Stomach (tissue), 9 donors: ENCODE results near the gene ZNF554. TPM values are rescaled to one million over a fixed set of nuclear protein-coding genes. Genes with fewer than 3 reads are reported as not detected.
"Not testable (repeated sequence)": the region's sequence is repeated elsewhere in the genome, so short reads cannot be mapped to it uniquely, and the experiment has no call there.

ENCODE experiments used
- DNase-seq, 2 donors: peaks; one replicate each; pipeline versions ENCODE4 v3.0.0 to v3.0.0-alpha.2; 2013 to 2019
- H3K27ac ChIP-seq, 5 donors: fragments of 200-600 bp in 4 of 5; sonication (generic) in 4 of 5; one replicate each; pipeline ENCODE4 v1.5.1; 2013 to 2019; ENCODE audit warnings: mild to moderate bottlenecking in 1 of 5, moderate library complexity in 1 of 5
- H3K27me3 ChIP-seq, 3 donors: fragments of 200-600 bp; sonication (generic); one replicate each; pipeline ENCODE4 v1.5.1; 2017 to 2019; ENCODE audit warnings: mixed run types in 1 of 3
- H3K36me3 ChIP-seq, 4 donors: fragments of 200-600 bp; sonication (generic); 1 replicate in 3 of 4; 2 replicates in 1 of 4; pipeline ENCODE4 v1.5.1; 2016 to 2019
- H3K4me1 ChIP-seq, 4 donors: fragments of 200-600 bp; sonication (generic); one replicate each; pipeline ENCODE4 v1.5.1; 2016 to 2019
- H3K4me3 ChIP-seq, 4 donors: fragments of 200-600 bp; sonication (generic) in 3 of 4; one replicate each; pipeline ENCODE4 v1.5.1; 2016 to 2019; ENCODE audit warnings: mild to moderate bottlenecking in 1 of 4
- H3K9me3 ChIP-seq, 4 donors: fragments of 200-600 bp; sonication (generic); one replicate each; pipeline ENCODE4 v1.5.1; 2016 to 2019
- EP300 ChIP-seq: sonication (generic); formaldehyde crosslinking; IDR thresholded peaks from one replicate; pipeline ENCODE4 v1.6.1; 2017; ENCODE audit warnings: antibody characterized with exemption
- POLR2A ChIP-seq, 4 donors: fragments of 450-650 bp; IDR thresholded peaks; one replicate each; pipeline ENCODE4 v1.6.1; 2016; ENCODE audit warnings: antibody characterized with exemption in 4 of 4, control low read depth in 2 of 4, mild to moderate bottlenecking in 1 of 4, moderate library complexity in 1 of 4
- POLR2AphosphoS5 ChIP-seq, 3 donors: sonication (generic); formaldehyde crosslinking; IDR thresholded peaks; one replicate each; pipeline ENCODE4 v1.6.1; 2016; ENCODE audit warnings: antibody characterized with exemption in 3 of 3
- WGBS, 5 donors: extraction: QIAGEN DNeasy Blood & Tissue Kit in 3 of 5; methylation state at CpG; one replicate each; pipeline versions ENCODE4 v1.1.5 to v1.1.7; 2013 to 2018; 5-methylcytosine and 5-hydroxymethylcytosine counted together
- intact Hi-C: fragments of 100-400 bp; cut with DNase I; formaldehyde crosslinking; loops from one replicate; pipeline ENCODE4 v1.15.1; 2023; ENCODE audit warnings: low total_unique reads
- polyA plus RNA-seq, 3 donors: library from polyadenylated mRNA; stranded (reverse); fragments of 200-250 nt; gene quantifications; one replicate each; pipeline ENCODE4 v1.2.3, GENCODE V29; 2013
- total RNA-seq, 5 donors: library from RNA; depleted of rRNA; stranded (reverse); fragments of >200 nt; gene quantifications; one replicate each; pipeline versions ENCODE4 v1.1.0 to v1.2.3, GENCODE V29; 2014 to 2016
- TF ChIP-seq, protein P1 (sequence below), 7 experiments: fragments of 450-650 bp in 4 of 7; fragments of 200-600 bp in 3 of 7; sonication (generic) in 3 of 7; IDR thresholded peaks; one replicate each; pipeline ENCODE4 v1.5.1; 2016 to 2019; ENCODE audit warnings: antibody characterized with exemption in 7 of 7, control low read depth in 2 of 7, mild to moderate bottlenecking in 1 of 7
- donor health status: healthy with polysubstance abuse.
- donor health status: Bipolar disorder and iron deficiency.
- donor health status: healthy.

The ZNF554 gene
- total and polyA plus RNA-seq, 8 donors: 0.58 to 21.4 (median 3.1) TPM

DNA sequence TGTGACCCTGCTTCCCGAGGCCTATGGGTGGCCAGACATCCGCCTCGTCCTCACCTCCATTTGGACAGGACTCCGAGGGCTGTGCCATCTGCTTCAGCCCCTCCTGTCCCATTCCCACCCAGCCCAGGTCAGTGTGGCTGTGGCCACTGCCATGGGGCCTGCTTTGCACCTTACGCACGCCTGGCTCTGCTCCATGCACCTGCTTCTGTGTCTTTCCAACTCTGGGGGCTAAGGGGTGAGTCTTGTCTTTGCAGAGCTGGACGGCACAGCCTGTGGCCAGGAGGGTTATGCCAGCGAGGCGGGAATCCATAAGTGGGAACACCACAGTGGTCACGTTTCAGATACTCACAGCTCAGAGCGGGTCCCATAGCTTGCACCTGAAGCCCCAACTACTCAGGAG, 5.2 kb upstream of the ZNF554 start:
- intact Hi-C loops: no loop called here
- H3K4me1 ChIP-seq: peaks cover 0 to 6% (median 4%) of the 10 kb centered on the region in 4 donors
- H3K27me3 ChIP-seq: no peaks in the 10 kb centered on the region
- TF ChIP-seq POLR2AphosphoS5 (IDR thresholded peaks at IDR 0.05) (no peak), EP300 (no peak), POLR2A (IDR thresholded peaks at IDR 0.05) (no peak)
- TF ChIP-seq, protein P1, sequence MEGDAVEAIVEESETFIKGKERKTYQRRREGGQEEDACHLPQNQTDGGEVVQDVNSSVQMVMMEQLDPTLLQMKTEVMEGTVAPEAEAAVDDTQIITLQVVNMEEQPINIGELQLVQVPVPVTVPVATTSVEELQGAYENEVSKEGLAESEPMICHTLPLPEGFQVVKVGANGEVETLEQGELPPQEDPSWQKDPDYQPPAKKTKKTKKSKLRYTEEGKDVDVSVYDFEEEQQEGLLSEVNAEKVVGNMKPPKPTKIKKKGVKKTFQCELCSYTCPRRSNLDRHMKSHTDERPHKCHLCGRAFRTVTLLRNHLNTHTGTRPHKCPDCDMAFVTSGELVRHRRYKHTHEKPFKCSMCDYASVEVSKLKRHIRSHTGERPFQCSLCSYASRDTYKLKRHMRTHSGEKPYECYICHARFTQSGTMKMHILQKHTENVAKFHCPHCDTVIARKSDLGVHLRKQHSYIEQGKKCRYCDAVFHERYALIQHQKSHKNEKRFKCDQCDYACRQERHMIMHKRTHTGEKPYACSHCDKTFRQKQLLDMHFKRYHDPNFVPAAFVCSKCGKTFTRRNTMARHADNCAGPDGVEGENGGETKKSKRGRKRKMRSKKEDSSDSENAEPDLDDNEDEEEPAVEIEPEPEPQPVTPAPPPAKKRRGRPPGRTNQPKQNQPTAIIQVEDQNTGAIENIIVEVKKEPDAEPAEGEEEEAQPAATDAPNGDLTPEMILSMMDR (IDR thresholded peaks at IDR 0.05): no peak
- no peaks in the 10 kb centered on the region for H3K9me3 ChIP-seq
- H3K4me3 ChIP-seq: no peak overlapping the region
- H3K27ac ChIP-seq: no peak overlapping the region
- no peak for DNase-seq
- H3K36me3 ChIP-seq: peaks cover 16 to 59% (median 49%) of the 10 kb centered on the region in 4 donors
- WGBS, 5 donors: 93 to 95% (median 94%) methylated on average over 8 to 11 of the region's 11 CpGs

DNA sequence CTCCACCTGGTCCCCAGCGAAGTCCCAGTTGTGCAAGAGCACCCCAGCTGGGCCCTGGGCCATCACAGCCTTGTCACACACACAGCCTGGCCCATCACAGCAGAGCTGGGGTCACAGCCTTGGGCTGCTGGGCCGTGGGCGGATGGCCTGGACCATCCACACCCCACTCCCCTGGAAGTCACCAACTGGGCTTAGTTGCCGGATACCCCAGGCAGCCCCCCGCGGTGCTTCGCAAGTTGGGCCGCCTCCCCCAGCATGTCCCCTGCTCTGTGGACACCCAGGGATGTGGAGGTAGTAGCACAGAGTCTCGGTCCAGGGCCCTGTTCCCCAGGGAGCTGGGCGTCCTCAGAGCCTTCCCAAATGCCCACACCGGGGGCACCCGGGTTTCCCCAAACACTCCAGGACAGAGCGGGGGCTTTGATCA, 4.5 kb upstream of the ZNF554 start:
- DNase-seq: no peak
- H3K9me3 ChIP-seq: no peaks in the 10 kb centered on the region

DNA sequence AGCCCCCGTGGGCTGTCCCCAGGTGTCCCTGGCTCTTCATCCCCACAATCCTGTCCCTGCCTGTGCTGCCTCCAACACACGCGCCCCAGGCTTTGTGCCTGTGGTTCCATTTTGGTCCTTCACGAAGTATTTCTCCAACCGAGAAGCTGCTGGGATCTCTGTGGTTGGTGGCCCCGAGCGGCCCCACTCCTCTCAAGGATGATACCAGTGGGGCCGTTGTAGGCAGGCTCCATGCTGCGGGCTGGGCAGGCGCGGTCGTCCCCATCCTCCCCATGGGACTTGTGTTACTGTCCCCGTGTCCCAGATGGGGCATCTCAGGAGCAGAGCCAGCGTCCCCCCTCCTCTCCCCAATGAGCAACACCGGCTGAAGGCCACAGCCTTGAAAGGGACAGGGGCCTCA, 3.7 kb upstream of the ZNF554 start:
- TF ChIP-seq, protein P1 (IDR thresholded peaks at IDR 0.05): no peak
- Histone ChIP-seq H3K4me1 (peaks cover 7 to 18% (median 14%) of the 10 kb centered on the region in 4 donors), H3K9me3 (no peaks in the 10 kb centered on the region), H3K27me3 (no peaks in the 10 kb centered on the region), H3K4me3 (no peak overlapping the region), H3K36me3 (peaks cover 3 to 44% (median 34%) of the 10 kb centered on the region in 4 donors), H3K27ac (no peak overlapping the region)
- intact Hi-C loops: no loop called here
- WGBS, 5 donors: 89 to 91% (median 89%) methylated on average over 11 to 15 of the region's 15 CpGs
- no peak for DNase-seq

More for the DNA sequence above, 4.5 kb upstream of the ZNF554 start:
- TF ChIP-seq, protein P1 (IDR thresholded peaks at IDR 0.05): no peak
- TF ChIP-seq POLR2AphosphoS5 (IDR thresholded peaks at IDR 0.05) (no peak), EP300 (no peak), POLR2A (IDR thresholded peaks at IDR 0.05) (no peak)
- no peak overlapping the region for H3K27ac ChIP-seq
- no peaks in the 10 kb centered on the region for H3K27me3 ChIP-seq
- H3K4me3 ChIP-seq: no peak overlapping the region
- 83 to 96% (median 93%) methylated on average over 11 to 13 of the region's 13 CpGs for WGBS, 5 donors
- peaks cover under 1 to 12% (median 7%) of the 10 kb centered on the region in 4 donors for H3K4me1 ChIP-seq
- intact Hi-C loops: no loop called here
- peaks cover 9 to 52% (median 41%) of the 10 kb centered on the region in 4 donors for H3K36me3 ChIP-seq

DNA sequence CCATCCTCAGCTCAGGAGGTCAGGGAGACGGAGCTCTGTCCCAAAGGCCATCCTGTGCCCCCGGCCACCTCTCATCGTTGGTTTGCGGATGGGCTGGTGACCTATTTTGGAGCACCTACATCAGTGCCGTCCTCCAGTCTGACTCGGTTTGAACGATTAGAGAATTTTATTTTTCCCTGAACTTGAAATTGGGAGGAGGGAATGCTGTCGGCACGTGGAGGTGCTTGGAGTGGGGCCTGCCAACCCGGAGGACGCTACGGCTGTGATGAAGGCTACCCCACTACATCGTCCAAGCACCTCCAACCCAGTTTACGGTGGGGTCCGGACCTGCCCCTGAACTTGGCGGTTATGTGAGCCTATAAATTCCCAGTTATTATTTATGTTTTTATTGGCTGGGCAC, 3.0 kb upstream of the ZNF554 start:
- WGBS, 5 donors: 87 to 92% (median 89%) methylated on average over 16 of the region's 16 CpGs
- Histone ChIP-seq H3K9me3 (no peaks in the 10 kb centered on the region), H3K4me3 (no peak overlapping the region), H3K27ac (no peak overlapping the region), H3K4me1 (peaks cover 7 to 25% (median 21%) of the 10 kb centered on the region in 4 donors), H3K27me3 (no peaks in the 10 kb centered on the region), H3K36me3 (peaks cover 3 to 37% (median 27%) of the 10 kb centered on the region in 4 donors)
- intact Hi-C loops: no loop called here
- TF ChIP-seq, protein P1 (IDR thresholded peaks at IDR 0.05): no peak
- TF ChIP-seq POLR2A (IDR thresholded peaks at IDR 0.05): no peak
- TF ChIP-seq POLR2AphosphoS5 (IDR thresholded peaks at IDR 0.05): no peak
- no peak for TF ChIP-seq EP300
- DNase-seq: no peak

DNA sequence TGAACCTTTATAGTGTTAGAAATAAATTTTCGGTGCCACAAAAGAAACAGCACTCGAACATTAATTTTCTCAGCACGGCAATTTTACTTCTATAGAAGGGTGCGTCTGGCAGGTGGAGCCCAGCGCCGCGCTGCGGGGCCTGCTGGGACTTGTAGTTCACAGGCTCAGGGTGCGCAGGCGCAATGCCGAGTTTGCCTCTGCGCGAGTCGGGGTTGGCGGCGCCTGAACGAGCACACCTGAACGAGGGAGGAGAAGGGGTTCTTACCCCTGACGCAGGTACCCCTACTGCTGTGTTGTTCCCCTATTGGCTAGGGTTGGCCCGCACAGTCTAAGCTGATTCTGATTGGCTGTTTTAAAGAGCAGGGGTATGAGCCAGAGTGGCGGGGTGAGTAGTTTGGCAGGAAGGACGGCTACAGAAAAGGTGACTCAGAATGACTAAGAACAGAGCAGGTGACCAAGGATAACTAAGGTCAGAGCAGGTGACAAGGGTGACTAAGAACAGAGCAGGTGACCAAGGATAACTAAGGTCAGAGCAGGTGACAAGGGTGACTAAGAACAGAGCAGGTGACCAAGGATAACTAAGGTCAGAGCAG, 2.3 kb upstream of the ZNF554 start:
- H3K9me3 ChIP-seq, H3K4me3 ChIP-seq, intact Hi-C loops, H3K27me3 ChIP-seq, H3K27ac ChIP-seq, DNase-seq: not testable (repeated sequence)
- Histone ChIP-seq H3K4me1 (peaks cover 7 to 29% (median 22%) of the 10 kb centered on the region in 4 donors), H3K36me3 (peaks cover 3 to 31% (median 20%) of the 10 kb centered on the region in 4 donors)
- 70 to 79% (median 77%) methylated on average over 22 of the region's 22 CpGs for whole genome bisulfite sequencing, 5 donors
